Natural killer cell (primary cell): ENCODE data around the gene HS3ST3A1. TPM values are rescaled to one million over a fixed set of nuclear protein-coding genes. Genes with fewer than 3 reads are reported as not detected.

ENCODE experiments used
- ATAC-seq, 3 donors: fragments of 150-1000 bp in 2 of 3; fragments of 200-7000 bp in 1 of 3; cut with Tn5 transposase; 1 replicate in 1 of 3; 2 replicates in 2 of 3; pipeline ENCODE4 v1.10.0; 2021; ENCODE audit warnings: mild to moderate bottlenecking in 2 of 3, moderate library complexity in 2 of 3
- DNase-seq, 2 donors: peaks; one replicate each; pipeline versions ENCODE4 v3.0.0 to v3.0.0-alpha.2; 2013 to 2021; ENCODE audit warnings: mixed read lengths in 1 of 2
- H3K27ac ChIP-seq: one replicate; pipeline ENCODE4 v1.5.1; 2013; ENCODE audit warnings: mild to moderate bottlenecking, low read length
- H3K27me3 ChIP-seq: one replicate; pipeline ENCODE4 v1.6.1; 2013; ENCODE audit warnings: low read length; ENCODE audit not compliant: control insufficient read depth, insufficient read depth
- H3K36me3 ChIP-seq: one replicate; pipeline ENCODE4 v1.6.1; 2013; ENCODE audit warnings: low read length; ENCODE audit not compliant: control insufficient read depth, insufficient read depth
- H3K4me1 ChIP-seq: one replicate; pipeline ENCODE4 v1.6.1; 2013; ENCODE audit warnings: low read length; ENCODE audit not compliant: control insufficient read depth, insufficient read depth
- H3K4me3 ChIP-seq: one replicate; pipeline ENCODE4 v1.5.1; 2013; ENCODE audit warnings: low read length
- H3K9me3 ChIP-seq: one replicate; pipeline ENCODE4 v1.6.1; 2013; ENCODE audit warnings: low read length; ENCODE audit not compliant: control insufficient read depth, insufficient read depth
- H3K27ac Mint-ChIP-seq, 2 donors: one replicate each; pipeline ENCODE4 v1.8.0; 2022; ENCODE audit warnings: mild to moderate bottlenecking in 2 of 2, mixed read lengths in 2 of 2, moderate library complexity in 1 of 2
- H3K27me3 Mint-ChIP-seq, 2 donors: one replicate each; pipeline ENCODE4 v1.8.0; 2022; ENCODE audit warnings: low read depth in 2 of 2, mixed read lengths in 2 of 2
- H3K36me3 Mint-ChIP-seq: one replicate; pipeline ENCODE4 v1.8.0; 2022; ENCODE audit warnings: mixed read lengths
- H3K4me1 Mint-ChIP-seq, 2 donors: one replicate each; pipeline ENCODE4 v1.8.0; 2022; ENCODE audit warnings: mixed read lengths in 2 of 2
- H3K4me3 Mint-ChIP-seq: one replicate; pipeline ENCODE4 v1.8.0; 2022; ENCODE audit warnings: mild to moderate bottlenecking, moderate library complexity, mixed read lengths
- H3K9me3 Mint-ChIP-seq, 2 donors: one replicate each; pipeline ENCODE4 v1.8.0; 2022; ENCODE audit warnings: mixed read lengths in 2 of 2
- CTCF ChIP-seq: fragments of 200-600 bp; IDR thresholded peaks from one replicate; pipeline ENCODE4 v1.8.0; 2022; ENCODE audit warnings: antibody characterized with exemption
- WGBS: methylation state at CpG from one replicate; pipeline ENCODE4 v1.1.7; 2013; ENCODE audit warnings: missing lambda C conversion rate; ENCODE audit not compliant: insufficient coverage; 5-methylcytosine and 5-hydroxymethylcytosine counted together
- intact Hi-C: fragments of 100-400 bp; cut with micrococcal nuclease; formaldehyde crosslinking; loops from one replicate; pipeline ENCODE4 v1.14.2; 2022
- total RNA-seq, 4 donors: library from RNA; stranded (reverse); fragments of 120-200 nt in 1 of 4; gene quantifications; one replicate each; pipeline versions ENCODE4 v1.2.3 to v1.2.4, GENCODE V29; 2013 to 2022

HS3ST3A1 gene
- total RNA-seq, 3 donors from 2014 or later (not counting 1 experiment from before 2014, with no cell fraction given), result 1.6 to 2.5 TPM; not detected in 1

- H3K9me3 ChIP-seq, result no peaks in the 10 kb centered on the region
- intact Hi-C loops, result no loop called here
- H3K36me3 Mint-ChIP-seq, result no peaks in the 10 kb centered on the region
- ATAC-seq, result no peak
- no peak overlapping the region for H3K27ac Mint-ChIP-seq
- no peak for TF ChIP-seq CTCF
- DNase-seq, result no peak
- no peaks in the 10 kb centered on the region for H3K36me3 ChIP-seq
- peaks cover 58 to 70% of the 10 kb centered on the region in 2 donors for H3K27me3 Mint-ChIP-seq
- H3K27me3 ChIP-seq, result peaks cover 11% of the 10 kb centered on the region
- WGBS, result 6% methylated on average over 101 of the region's 101 CpGs
- no peak overlapping the region for H3K4me3 ChIP-seq
- peaks cover 10% of the 10 kb centered on the region for H3K4me1 ChIP-seq
- H3K4me3 Mint-ChIP-seq, result no peak overlapping the region
- H3K4me1 Mint-ChIP-seq, result peaks cover 6 to 8% of the 10 kb centered on the region in 2 donors
- H3K27ac ChIP-seq, result no peak overlapping the region
- H3K9me3 Mint-ChIP-seq, result no peaks in the 10 kb centered on the region
Observed at GRCh38 chr17:13600475-13601321, 1.0 kb downstream of the HS3ST3A1 start.

DNA sequence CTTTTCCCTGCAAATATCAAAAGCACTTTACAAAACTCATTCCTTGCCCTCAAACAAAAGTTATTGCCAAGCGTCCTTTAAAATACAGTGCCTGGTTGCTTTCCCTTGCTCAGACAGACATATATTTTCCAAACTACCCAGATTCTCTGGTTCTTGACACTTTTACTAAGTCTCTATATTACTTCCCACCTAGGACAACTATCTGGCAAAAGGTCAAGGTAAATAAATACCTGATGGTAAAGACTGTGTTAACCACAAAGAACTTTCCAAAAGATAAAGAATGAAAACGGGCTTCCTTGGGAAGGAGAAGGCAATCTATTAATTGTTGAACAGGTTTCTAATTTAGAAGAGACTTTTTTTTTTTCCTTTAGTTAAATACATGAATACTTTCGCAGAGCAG is 1.9 kb downstream of the HS3ST3A1 start:
- Mint-ChIP-seq H3K4me3 (peak overlapping the region; percentile 28), H3K4me1 (peaks cover 8 to 10% of the 10 kb centered on the region in 2 donors), H3K36me3 (no peaks in the 10 kb centered on the region), H3K27me3 (peaks cover 64 to 72% of the 10 kb centered on the region in 2 donors), H3K27ac (no peak overlapping the region), H3K9me3 (no peaks in the 10 kb centered on the region)
- H3K9me3 ChIP-seq, result no peaks in the 10 kb centered on the region
- no peak overlapping the region for H3K27ac ChIP-seq
- ATAC-seq, result no peak
- H3K4me3 ChIP-seq, result no peak overlapping the region
- TF ChIP-seq CTCF, result no peak
- no peak for DNase-seq
- H3K27me3 ChIP-seq, result peaks cover 11% of the 10 kb centered on the region
- intact Hi-C loops, result no loop called here
- peaks cover 10% of the 10 kb centered on the region for H3K4me1 ChIP-seq
- WGBS, result 89% methylated on average over 1 of the region's 3 CpGs
- H3K36me3 ChIP-seq, result no peaks in the 10 kb centered on the region

DNA sequence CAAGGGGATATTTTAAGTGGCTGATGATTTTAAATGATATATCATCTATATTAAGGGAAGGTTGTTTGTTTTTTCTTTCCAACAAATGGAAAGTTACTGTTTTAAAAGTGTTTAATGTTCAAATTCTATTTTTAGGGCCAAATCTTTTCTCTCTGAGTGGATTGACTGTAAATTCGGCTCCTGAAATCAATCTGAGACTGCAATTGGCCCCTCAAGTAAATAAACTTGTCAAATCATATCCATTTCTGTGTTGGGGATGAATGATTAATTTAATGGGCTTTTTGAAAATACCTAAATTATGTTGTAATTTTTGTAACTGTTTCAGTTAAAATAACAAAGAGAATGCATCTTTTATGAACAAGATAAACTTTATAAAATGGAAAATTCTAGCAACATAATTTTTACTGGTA is 2.6 kb downstream of the HS3ST3A1 start:
- no peaks in the 10 kb centered on the region for H3K9me3 ChIP-seq
- no peaks in the 10 kb centered on the region for H3K9me3 Mint-ChIP-seq
- H3K4me1 Mint-ChIP-seq, result peaks cover 12 to 13% of the 10 kb centered on the region in 2 donors
- peaks cover 11% of the 10 kb centered on the region for H3K27me3 ChIP-seq
- no peak overlapping the region for H3K27ac Mint-ChIP-seq
- no peaks in the 10 kb centered on the region for H3K36me3 Mint-ChIP-seq
- peaks cover 10% of the 10 kb centered on the region for H3K4me1 ChIP-seq
- TF ChIP-seq CTCF, result no peak
- no peak overlapping the region for H3K4me3 Mint-ChIP-seq
- peaks cover 63 to 68% of the 10 kb centered on the region in 2 donors for H3K27me3 Mint-ChIP-seq
- H3K36me3 ChIP-seq, result no peaks in the 10 kb centered on the region
- DNase-seq (no peak), ATAC-seq (no peak)
- 90% methylated on average over 1 of the region's 1 CpG for WGBS
- H3K4me3 ChIP-seq, result no peak overlapping the region
- H3K27ac ChIP-seq, result no peak overlapping the region
- intact Hi-C loops, result no loop called here
